SKM-1 treated with dmso at 0.1 percent for 144 hours (cell line): Measurements from ENCODE around the gene ACTN4.

Experiments used
- DNase-seq: peaks from one replicate; lab custom pipeline; 2025; ENCODE audit not compliant: unreplicated experiment; lab: John Stamatoyannopoulos, UW

ACTN4 gene

DNA sequence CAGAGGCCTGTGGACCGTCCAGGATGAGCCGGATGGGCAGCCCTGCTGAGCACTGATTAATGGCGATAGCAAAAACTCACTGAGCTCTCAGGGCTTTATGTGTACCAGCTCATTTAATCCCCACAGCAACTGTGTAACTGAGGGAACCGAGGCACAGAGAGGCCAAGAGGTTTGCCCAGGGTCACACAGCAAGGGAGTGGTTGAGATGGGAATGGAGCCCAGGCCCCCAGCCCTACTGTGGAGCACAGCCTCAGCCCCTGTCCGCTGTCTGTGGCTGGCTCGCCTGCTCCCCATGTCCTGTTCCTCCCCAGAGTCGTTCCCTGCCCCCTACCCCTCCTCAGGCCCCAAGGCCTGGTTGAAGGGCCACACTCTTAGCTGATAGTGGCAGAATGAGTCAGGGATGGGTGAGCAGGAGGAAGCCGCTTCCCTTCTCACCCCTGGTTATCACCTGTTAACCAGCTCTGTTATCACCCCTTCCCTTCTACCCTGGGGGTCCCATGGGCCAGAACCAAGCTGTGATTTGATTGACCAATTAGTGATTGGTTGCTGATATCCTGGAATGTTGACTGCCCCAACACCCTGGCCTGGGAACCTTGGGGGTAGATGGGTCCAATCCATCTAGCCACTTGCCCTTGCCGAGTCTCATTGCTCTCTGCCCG is 75.6 kb downstream of the ACTN4 start:
- no peak for DNase-seq

DNA sequence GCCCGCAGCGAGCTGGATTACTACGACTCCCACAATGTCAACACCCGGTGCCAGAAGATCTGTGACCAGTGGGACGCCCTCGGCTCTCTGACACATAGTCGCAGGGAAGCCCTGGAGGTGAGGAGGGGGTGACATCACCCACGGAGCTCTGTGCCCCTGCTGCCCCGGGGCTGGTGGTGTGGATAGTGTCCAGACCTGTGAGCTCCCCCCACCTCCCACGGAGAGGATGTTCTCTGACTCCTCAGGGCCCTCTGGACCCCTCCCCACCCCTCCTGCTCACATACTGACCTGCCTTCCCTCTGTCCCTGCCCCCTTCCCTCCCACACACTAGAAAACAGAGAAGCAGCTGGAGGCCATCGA is 76.1 kb downstream of the ACTN4 start:
- DNase-seq = no peak

GRCh38 chr19:38723990-38724854 is 76.8 kb downstream of the ACTN4 start:
- DNase-seq = no peak

DNA sequence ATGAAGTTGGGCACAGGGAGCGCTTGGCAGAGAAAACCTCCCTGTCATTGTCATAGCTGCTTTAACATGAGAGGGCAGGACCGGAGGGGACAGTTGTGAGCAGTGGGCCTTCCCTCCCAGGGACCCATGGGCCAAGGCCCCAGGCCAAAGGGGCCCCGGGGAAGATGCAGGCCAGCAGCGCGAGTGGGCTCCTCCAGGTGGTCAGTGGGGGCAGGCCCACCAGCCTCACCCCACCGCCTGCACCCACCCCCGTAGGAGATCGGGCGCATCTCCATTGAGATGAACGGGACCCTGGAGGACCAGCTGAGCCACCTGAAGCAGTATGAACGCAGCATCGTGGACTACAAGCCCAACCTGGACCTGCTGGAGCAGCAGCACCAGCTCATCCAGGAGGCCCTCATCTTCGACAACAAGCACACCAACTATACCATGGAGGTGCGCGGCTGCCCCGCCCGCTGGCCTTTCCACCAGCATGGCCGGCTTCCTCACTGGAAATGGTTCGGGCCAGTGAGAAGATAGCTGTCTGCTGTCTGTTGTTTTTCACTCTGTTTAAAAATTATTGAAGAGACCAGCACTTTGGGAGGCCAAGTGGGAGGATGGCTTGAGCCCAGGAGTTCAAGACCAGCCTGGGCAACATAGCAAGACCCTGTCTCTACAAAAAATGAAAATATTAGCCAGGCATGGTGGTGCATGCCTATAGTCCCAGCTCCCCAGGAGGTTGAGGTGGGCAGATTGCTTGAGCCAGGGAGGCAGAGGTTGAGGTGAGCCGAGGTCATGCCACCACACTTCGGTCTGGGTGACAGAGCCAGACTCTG is 78.2 kb downstream of the ACTN4 start:
- no peak for DNase-seq

DNA sequence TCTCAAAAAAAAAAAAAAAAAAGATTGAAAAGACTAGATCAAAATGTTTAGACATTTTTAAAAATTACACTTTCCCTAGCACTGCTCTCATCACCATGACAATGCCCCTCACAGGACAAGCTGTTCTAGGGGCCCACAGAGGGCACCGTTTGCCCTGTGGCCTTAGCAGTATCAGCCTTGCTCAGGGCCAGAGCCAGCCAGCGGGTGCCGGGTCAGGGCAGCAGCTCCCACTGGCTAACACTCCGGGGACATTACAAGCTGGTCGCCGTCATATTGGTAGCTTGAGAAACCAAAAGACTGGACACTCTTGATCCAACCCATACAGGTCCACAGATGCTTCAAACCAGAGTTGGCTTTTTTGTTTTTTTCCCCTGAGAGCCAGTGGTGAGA is 78.8 kb downstream of the ACTN4 start:
- DNase-seq = no peak

GRCh38 chr19:38726761-38727301 is 79.4 kb downstream of the ACTN4 start:
- DNase-seq = no peak

- no peak for DNase-seq
Observed at GRCh38 chr19:38727306-38727867, 79.9 kb downstream of the ACTN4 start.

DNA sequence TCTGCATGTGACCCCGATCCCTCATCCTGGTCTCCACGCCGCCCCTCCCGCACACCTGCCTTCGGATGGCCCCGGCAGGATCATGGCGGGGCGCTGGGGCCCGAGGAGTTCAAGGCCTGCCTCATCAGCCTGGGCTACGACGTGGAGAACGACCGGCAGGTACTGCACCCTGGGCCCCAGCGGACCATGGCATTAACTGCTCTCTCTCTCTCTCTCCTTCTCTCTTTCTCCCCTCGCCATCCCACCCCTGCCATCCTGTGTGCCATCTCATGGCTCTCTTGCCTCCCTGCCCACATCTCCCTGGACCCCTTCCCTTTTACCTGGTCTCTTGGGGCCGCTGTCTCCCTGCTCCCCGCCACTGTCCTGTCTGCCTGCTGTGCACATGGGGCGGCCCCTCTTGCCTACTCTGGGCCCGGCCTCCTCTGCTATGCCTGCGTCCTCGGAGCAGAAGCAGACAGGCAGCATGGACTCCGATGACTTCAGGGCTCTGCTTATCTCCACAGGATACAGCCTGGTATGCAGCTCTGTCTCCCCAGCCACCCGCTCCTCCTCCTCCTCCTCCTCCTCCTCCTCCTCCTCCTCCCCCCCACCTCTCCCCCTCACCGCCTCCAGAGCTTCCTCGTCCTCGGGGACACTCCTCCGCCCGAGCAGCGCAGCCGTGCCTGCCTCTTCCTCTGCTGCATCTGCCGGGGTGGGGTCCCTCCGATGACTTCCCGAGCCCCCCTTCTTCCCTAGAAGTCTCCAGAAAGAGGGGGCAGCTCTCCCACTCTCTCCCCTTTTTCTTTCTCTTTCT is 80.6 kb downstream of the ACTN4 start:
- no peak for DNase-seq

GRCh38 chr19:38728752-38729541 is 81.5 kb downstream of the ACTN4 start:
- no peak for DNase-seq

GRCh38 chr19:38729653-38730469 is 82.4 kb downstream of the ACTN4 start:
- DNase-seq = peak; percentile 22

GRCh38 chr19:38730470-38730730 is 83.0 kb downstream of the ACTN4 start:
- DNase-seq = no peak

GRCh38 chr19:38730731-38731589 is 83.5 kb downstream of the ACTN4 start:
- no peak for DNase-seq

DNA sequence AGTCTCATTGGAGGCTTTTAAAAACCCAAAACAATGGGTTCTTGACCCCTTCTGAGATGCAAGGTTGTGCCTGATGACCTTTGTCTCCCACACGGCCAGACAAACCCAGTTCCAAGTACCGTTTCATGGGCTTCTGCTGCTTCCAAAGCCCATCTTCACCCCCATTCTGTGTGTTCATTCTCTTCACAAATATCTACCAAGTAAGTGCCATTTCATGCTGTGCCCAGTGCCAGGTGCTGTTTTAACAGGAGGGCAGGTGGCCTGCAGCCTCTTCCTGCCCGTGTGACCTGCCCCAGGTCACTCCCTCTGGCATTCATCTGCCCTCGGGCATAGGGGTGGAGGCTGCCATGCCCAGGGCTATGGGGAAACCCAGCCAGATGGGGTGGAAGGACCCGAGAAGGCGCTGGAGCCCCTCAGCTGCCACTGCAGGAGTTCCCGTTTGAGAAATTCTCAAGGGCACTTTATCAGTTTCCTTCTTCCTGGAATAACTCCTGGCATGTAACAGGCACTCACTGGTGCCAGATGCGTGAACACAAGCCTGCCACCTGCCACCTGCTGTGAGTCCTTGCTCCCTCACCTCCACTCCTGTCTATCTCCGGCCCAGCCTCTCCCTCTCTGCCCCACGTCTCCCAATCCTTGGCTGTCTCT is 84.3 kb downstream of the ACTN4 start:
- DNase-seq = no peak

DNA sequence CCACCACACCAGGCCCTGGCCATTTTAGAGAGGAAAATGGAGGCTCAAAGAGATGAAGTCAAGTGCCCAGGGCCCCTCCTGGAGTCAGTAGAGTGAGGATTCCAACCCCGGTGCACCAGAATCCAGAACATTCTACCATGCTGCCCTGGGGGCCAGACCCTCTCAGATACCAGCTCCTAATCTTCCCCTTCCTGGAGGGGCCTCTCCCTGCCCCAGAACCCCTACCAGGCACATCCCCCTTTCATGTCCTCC is 85.7 kb downstream of the ACTN4 start:
- no peak for DNase-seq

DNA sequence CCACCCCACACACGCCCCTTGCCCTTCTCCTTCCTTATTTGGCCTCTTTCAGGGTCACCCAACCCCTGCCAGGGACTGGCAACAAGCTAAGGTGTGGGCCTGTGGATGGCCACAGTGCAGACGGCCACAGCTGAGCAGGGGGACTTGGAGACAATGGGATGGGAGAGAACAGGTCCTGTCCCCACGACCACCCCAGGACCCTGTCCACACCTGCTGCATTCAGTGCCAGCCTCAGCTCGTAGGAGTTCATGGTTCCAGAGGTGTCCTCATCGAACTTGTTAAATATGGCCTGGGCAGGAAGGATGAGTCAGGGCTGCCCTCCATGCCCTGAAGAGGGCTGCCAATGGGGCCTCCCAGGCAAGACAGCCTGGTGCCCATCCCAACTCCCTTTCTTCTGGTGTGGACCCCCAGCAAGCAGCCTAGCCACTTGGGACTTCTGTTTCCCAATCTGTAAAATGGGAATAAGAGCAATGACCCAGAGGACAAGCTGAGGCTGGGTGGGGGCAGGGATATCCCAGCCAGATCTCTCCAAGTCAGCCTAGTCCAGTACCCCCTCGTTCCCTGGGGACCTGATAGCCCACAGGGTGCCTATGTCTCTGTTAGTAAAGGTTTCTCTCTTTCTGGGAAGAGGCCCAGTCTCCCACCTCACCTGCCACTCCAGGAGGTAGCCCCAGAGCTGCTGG is 86.2 kb downstream of the ACTN4 start:
- no peak for DNase-seq

GRCh38 chr19:38734176-38734425 is 86.7 kb downstream of the ACTN4 start:
- no peak for DNase-seq

DNA sequence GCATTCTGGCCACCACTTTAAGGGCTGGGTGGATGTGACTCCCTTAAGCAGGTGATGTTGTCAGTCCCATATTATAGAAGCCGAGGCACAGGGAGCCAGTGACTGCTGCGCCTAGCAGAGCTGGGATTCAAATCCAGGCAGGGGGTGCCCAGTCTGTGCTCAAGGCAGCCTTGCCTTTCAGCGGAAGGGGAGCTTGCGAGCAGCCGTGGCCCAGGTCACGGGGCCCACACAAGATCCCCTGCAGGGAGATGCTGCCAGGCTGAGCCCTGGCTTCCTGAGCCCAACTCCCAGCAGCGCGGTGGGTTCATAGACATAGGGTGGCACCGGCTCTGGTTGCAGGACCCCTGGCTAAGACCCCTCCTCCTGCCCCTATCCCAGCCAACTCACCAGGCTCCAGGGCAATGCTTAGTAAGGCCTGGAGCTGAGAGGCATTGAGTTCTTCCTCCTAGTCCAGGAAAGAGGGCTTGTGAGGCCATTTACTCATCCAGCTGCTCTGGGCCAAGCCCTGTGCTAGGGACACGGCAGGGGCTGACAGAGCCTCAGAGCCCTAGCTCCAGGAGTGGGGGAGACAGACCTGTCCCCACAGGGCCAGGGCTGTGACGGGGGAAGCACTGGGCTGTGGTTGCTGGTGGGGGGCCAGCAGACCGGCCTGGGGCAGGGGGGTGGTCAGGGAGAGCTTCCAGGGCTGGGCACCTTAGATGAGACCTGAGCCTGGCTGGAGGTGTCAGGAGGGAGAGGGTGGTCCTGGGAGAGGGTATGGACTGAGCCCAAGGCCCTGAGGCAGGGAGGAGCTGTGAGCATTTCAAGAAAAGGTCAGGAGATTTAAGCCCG is 87.2 kb downstream of the ACTN4 start:
- peak; percentile 52 for DNase-seq
